ENCODE results near the gene GIPC3.

GRCh38 chr19:3634496-3635045, 49.3 kb downstream of the GIPC3 start:
- no peak for TF ChIP-seq CTCF (IDR thresholded peaks at IDR 0.05)
- TF ChIP-seq EP300 (IDR thresholded peaks at IDR 0.05) = no peak

All from ovary (tissue), 3 donors.